ENCODE data around the gene CAMK4. TPM values are rescaled to one million over a fixed set of nuclear protein-coding genes. Genes with fewer than 3 reads are reported as not detected.

The CAMK4 gene
- total RNA-seq, 1 experiment from 2014 or later = 6.3 TPM

DNA sequence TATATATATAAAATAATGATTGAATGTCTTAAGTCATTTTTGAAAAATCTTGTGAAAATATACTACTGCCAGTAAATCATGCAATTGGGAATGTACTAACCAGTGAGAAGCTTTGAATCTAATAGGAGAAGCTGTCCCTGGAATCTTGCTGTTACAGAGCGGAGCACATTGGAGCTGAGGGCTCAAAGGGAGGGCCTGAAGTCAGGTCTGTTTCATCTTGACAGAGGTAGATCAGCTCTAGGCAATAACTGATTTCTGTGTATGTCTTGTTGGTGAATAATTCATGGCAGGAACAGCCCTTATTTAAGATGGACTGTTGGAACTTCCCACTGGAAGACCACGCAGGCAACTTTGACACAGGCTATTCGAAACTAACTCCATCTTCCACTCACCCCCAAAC, 17.5 kb downstream of the CAMK4 start:
- Mint-ChIP-seq H3K9me3 (no peaks in the 10 kb centered on the region), H3K27ac (no peak overlapping the region), H3K4me1 (peaks cover 10 to 11% of the 10 kb centered on the region in 2 experiments), H3K4me3 (no peak overlapping the region), H3K27me3 (ENCODE audit: low read depth) (no peaks in the 10 kb centered on the region), H3K36me3 (ENCODE audit: insufficient read depth in 1 of 3, low read depth in 3 of 3) (no peaks in the 10 kb centered on the region)
- TF ChIP-seq, protein P1, sequence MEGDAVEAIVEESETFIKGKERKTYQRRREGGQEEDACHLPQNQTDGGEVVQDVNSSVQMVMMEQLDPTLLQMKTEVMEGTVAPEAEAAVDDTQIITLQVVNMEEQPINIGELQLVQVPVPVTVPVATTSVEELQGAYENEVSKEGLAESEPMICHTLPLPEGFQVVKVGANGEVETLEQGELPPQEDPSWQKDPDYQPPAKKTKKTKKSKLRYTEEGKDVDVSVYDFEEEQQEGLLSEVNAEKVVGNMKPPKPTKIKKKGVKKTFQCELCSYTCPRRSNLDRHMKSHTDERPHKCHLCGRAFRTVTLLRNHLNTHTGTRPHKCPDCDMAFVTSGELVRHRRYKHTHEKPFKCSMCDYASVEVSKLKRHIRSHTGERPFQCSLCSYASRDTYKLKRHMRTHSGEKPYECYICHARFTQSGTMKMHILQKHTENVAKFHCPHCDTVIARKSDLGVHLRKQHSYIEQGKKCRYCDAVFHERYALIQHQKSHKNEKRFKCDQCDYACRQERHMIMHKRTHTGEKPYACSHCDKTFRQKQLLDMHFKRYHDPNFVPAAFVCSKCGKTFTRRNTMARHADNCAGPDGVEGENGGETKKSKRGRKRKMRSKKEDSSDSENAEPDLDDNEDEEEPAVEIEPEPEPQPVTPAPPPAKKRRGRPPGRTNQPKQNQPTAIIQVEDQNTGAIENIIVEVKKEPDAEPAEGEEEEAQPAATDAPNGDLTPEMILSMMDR (conservative IDR thresholded peaks at IDR 0.05) = no peak
- Histone ChIP-seq H3K9me3 (ENCODE audit: control insufficient read depth, low read depth, low read length) (no peaks in the 10 kb centered on the region), H3K9ac (ENCODE audit: extremely low read depth, insufficient read length, low read length) (no peak overlapping the region), H4K8ac (replicated peaks; ENCODE audit: insufficient read length, low read depth, low read length) (no peak overlapping the region), H3K4me1 (ENCODE audit: insufficient read depth, low read length) (no peaks in the 10 kb centered on the region), H2BK5ac (ENCODE audit: insufficient read length, low read length) (no peak overlapping the region), H3T11ph (ENCODE audit: low read length) (no peak overlapping the region), H4K20me1 (ENCODE audit: control insufficient read depth, insufficient read depth, insufficient read length) (no peaks in the 10 kb centered on the region), H4K5ac (ENCODE audit: insufficient read length, low read depth, low read length) (no peak overlapping the region), H2AK5ac (ENCODE audit: insufficient read length, low read length) (no peak overlapping the region), H2BK120ac (ENCODE audit: low read depth, low read length, poor library complexity, severe bottlenecking) (no peak overlapping the region), H3K14ac (ENCODE audit: insufficient read depth, low read length) (no peak overlapping the region), H2BK20ac (ENCODE audit: low read depth, low read length, poor library complexity, severe bottlenecking) (no peak overlapping the region), H2AFZ (ENCODE audit: low read length) (no peak overlapping the region), H3K79me1 (ENCODE audit: insufficient read depth, low read depth, low read length, poor library complexity, severe bottlenecking) (no peaks in the 10 kb centered on the region), H3K27me3 (ENCODE audit: insufficient read depth, low read length) (no peaks in the 10 kb centered on the region), H3K23ac (ENCODE audit: insufficient read length, low read depth, low read length) (no peak overlapping the region), H4K91ac (ENCODE audit: insufficient read length, low read depth, low read length) (no peak overlapping the region), H3K56ac (ENCODE audit: insufficient read length, low read depth, low read length) (no peak overlapping the region), H3K4ac (ENCODE audit: low read depth, low read length) (no peak overlapping the region), H3K18ac (ENCODE audit: insufficient read length, low read depth, low read length) (no peak overlapping the region), H3K79me2 (ENCODE audit: insufficient read depth, low read length) (no peaks in the 10 kb centered on the region), H3K4me2 (ENCODE audit: insufficient read depth, insufficient read length, low read length) (no peak overlapping the region), H2BK12ac (ENCODE audit: insufficient read length, low read depth, low read length) (no peak overlapping the region), H2BK15ac (ENCODE audit: low read depth, low read length) (no peak overlapping the region), H3K23me2 (ENCODE audit: insufficient read length, low read depth, low read length, poor library complexity, severe bottlenecking) (no peaks in the 10 kb centered on the region), H3K27ac (ENCODE audit: insufficient read length, low read depth, low read length) (no peak overlapping the region)
- no peak for DNase-seq
- no CpG with 5 or more reads among the region's 3 CpGs for WGBS (ENCODE audit: extremely low coverage, insufficient read length, low lambda C conversion rate)
